SK-N-MC (cell line): ENCODE data around the gene MAP4K5.

Experiments
- EZH2 ChIP-seq: fragments of 200-600 bp; sonication (generic); IDR thresholded peaks from one replicate; pipeline ENCODE4 v1.6.1; 2017; ENCODE audit warnings: antibody characterized with exemption
- POLR2AphosphoS5 ChIP-seq: IDR thresholded peaks from 2 replicates; pipeline ENCODE4 v1.6.1; 2012; ENCODE audit warnings: mild to moderate bottlenecking, low read depth, low read length, borderline replicate concordance

DNA sequence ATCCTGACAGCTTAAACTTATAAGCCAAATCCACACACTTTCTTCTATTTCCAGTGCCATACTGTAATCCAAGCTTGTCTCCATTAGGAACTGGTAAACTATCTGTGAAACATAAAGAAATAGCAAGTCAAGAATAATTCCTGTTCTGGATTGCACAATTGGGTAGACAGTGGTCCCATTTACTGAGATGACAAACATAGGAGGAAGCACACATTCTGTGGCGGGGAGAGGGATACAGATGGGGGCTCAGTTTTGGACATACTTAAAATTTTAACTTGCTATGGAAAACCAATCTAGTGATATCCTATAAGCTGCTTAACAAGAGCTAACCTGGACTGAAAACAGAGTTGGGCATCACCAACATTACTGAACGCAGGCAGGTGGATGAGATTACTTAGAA lies 16.3 kb downstream of the MAP4K5 start:
- no peak for TF ChIP-seq POLR2AphosphoS5
- no peak for TF ChIP-seq EZH2
